H9 (cell line): Measurements from ENCODE around the gene DNAJC11. TPM values are rescaled to one million over a fixed set of nuclear protein-coding genes. Genes with fewer than 3 reads are reported as not detected.

Source experiments
- DNase-seq: peaks from one replicate; pipeline ENCODE4 v3.0.0-alpha.2; 2017
- H2AFZ ChIP-seq: one replicate; pipeline ENCODE4 v1.6.1; 2013; ENCODE audit warnings: mild to moderate bottlenecking, low read length, control low read depth, moderate library complexity
- H2AK5ac ChIP-seq: 2 replicates; pipeline ENCODE4 v1.6.1; 2013; ENCODE audit warnings: low read length, control low read depth, mixed read lengths; ENCODE audit not compliant: insufficient read length
- H2BK120ac ChIP-seq: one replicate; pipeline ENCODE4 v1.6.1; 2013; ENCODE audit warnings: low read depth, mild to moderate bottlenecking, low read length, control low read depth, inconsistent platforms; ENCODE audit not compliant: poor library complexity, severe bottlenecking
- H2BK12ac ChIP-seq: 2 replicates; pipeline ENCODE4 v1.6.1; 2013; ENCODE audit warnings: low read length, control low read depth, mixed read lengths, low read depth; ENCODE audit not compliant: insufficient read length
- H2BK15ac ChIP-seq: 2 replicates; pipeline ENCODE4 v1.6.1; 2013; ENCODE audit warnings: low read depth, low read length, control low read depth
- H2BK20ac ChIP-seq: one replicate; pipeline ENCODE4 v1.6.1; 2013; ENCODE audit warnings: low read depth, mild to moderate bottlenecking, low read length, control low read depth, inconsistent platforms; ENCODE audit not compliant: poor library complexity, severe bottlenecking
- H2BK5ac ChIP-seq: 2 replicates; pipeline ENCODE4 v1.6.1; 2013; ENCODE audit warnings: low read length, control low read depth, mixed read lengths; ENCODE audit not compliant: insufficient read length
- H3K14ac ChIP-seq: 2 replicates; pipeline ENCODE4 v1.6.1; 2013; ENCODE audit warnings: low read length, control low read depth; ENCODE audit not compliant: insufficient read depth
- H3K18ac ChIP-seq: 2 replicates; pipeline ENCODE4 v1.6.1; 2013; ENCODE audit warnings: low read depth, mild to moderate bottlenecking, mixed read lengths, low read length, control low read depth; ENCODE audit not compliant: insufficient read length
- H3K23ac ChIP-seq: 2 replicates; pipeline ENCODE4 v1.6.1; 2013; ENCODE audit warnings: low read length, control low read depth, mixed read lengths, low read depth; ENCODE audit not compliant: insufficient read length
- H3K23me2 ChIP-seq: 2 replicates; pipeline ENCODE4 v1.6.1; 2013; ENCODE audit warnings: low read depth, mild to moderate bottlenecking, mixed read lengths, low read length, control low read depth; ENCODE audit not compliant: insufficient read length, poor library complexity, severe bottlenecking
- H3K27ac ChIP-seq: 2 replicates; pipeline ENCODE4 v1.5.1; 2013; ENCODE audit warnings: low read length, control low read depth, mixed read lengths, low read depth; ENCODE audit not compliant: insufficient read length
- H3K27me3 ChIP-seq: 2 replicates; pipeline ENCODE4 v1.6.1; 2013; ENCODE audit warnings: low read length, control low read depth, inconsistent platforms; ENCODE audit not compliant: insufficient read depth
- H3K4ac ChIP-seq: 2 replicates; pipeline ENCODE4 v1.6.1; 2013; ENCODE audit warnings: low read depth, mild to moderate bottlenecking, control low read depth, inconsistent platforms, low read length, moderate library complexity
- H3K4me1 ChIP-seq: 2 replicates; pipeline ENCODE4 v1.6.1; 2013; ENCODE audit warnings: low read length, control low read depth, inconsistent platforms; ENCODE audit not compliant: insufficient read depth
- H3K4me2 ChIP-seq: 2 replicates; pipeline ENCODE4 v1.6.1; 2013; ENCODE audit warnings: low read length, control low read depth, mixed read lengths; ENCODE audit not compliant: insufficient read length, insufficient read depth
- H3K56ac ChIP-seq: 2 replicates; pipeline ENCODE4 v1.6.1; 2013; ENCODE audit warnings: low read depth, mild to moderate bottlenecking, mixed read lengths, low read length, control low read depth; ENCODE audit not compliant: insufficient read length
- H3K79me1 ChIP-seq: 2 replicates; pipeline ENCODE4 v1.6.1; 2013; ENCODE audit warnings: low read depth, mild to moderate bottlenecking, moderate library complexity, low read length, control low read depth, inconsistent platforms; ENCODE audit not compliant: insufficient read depth, poor library complexity, severe bottlenecking
- H3K79me2 ChIP-seq: 2 replicates; pipeline ENCODE4 v1.6.1; 2013; ENCODE audit warnings: low read length, control low read depth, inconsistent platforms; ENCODE audit not compliant: insufficient read depth
- H3K9ac ChIP-seq: 2 replicates; pipeline ENCODE4 v1.6.1; 2013; ENCODE audit warnings: low read length, control low read depth, mixed read lengths; ENCODE audit not compliant: insufficient read length; ENCODE audit errors: extremely low read depth
- H3K9me3 ChIP-seq: one replicate; pipeline ENCODE4 v1.6.1; 2013; ENCODE audit warnings: low read depth, low read length, inconsistent platforms; ENCODE audit not compliant: control insufficient read depth
- H3T11ph ChIP-seq: one replicate; pipeline ENCODE4 v1.6.1; 2013; ENCODE audit warnings: mild to moderate bottlenecking, low read length, control low read depth, inconsistent platforms
- H4K20me1 ChIP-seq: one replicate; pipeline ENCODE4 v1.6.1; 2013; ENCODE audit not compliant: control insufficient read depth, insufficient read length, insufficient read depth
- H4K5ac ChIP-seq: 2 replicates; pipeline ENCODE4 v1.6.1; 2013; ENCODE audit warnings: low read depth, mild to moderate bottlenecking, mixed read lengths, low read length, control low read depth; ENCODE audit not compliant: insufficient read length
- H4K8ac ChIP-seq: replicated peaks from 2 replicates; pipeline ENCODE4 v1.6.1; 2013; ENCODE audit warnings: low read length, control low read depth, mixed read lengths, low read depth; ENCODE audit not compliant: insufficient read length
- H4K91ac ChIP-seq: 2 replicates; pipeline ENCODE4 v1.6.1; 2013; ENCODE audit warnings: low read depth, mild to moderate bottlenecking, moderate library complexity, mixed read lengths, low read length, control low read depth; ENCODE audit not compliant: insufficient read length
- H3K27ac Mint-ChIP-seq, 3 experiments: 2 replicates in 2 of 3; 3 replicates in 1 of 3; pipeline ENCODE4 v1.8.0; 2020 to 2021; ENCODE audit warnings: mixed read lengths in 3 of 3, mild to moderate bottlenecking in 1 of 3, moderate library complexity in 1 of 3
- H3K27me3 Mint-ChIP-seq: 2 replicates; pipeline ENCODE4 v1.8.0; 2021; ENCODE audit warnings: low read depth, mild to moderate bottlenecking, moderate library complexity, mixed read lengths
- H3K36me3 Mint-ChIP-seq, 3 experiments: 2 replicates in 2 of 3; 3 replicates in 1 of 3; pipeline ENCODE4 v1.8.0; 2020 to 2021; ENCODE audit warnings: low read depth in 3 of 3, mixed read lengths in 3 of 3; ENCODE audit not compliant: insufficient read depth in 1 of 3
- H3K4me1 Mint-ChIP-seq, 2 experiments: 2 replicates each; pipeline ENCODE4 v1.8.0; 2020; ENCODE audit warnings: mixed read lengths in 2 of 2
- H3K4me3 Mint-ChIP-seq, 2 experiments: 2 replicates in 1 of 2; 3 replicates in 1 of 2; pipeline ENCODE4 v1.8.0; 2020 to 2021; ENCODE audit warnings: mild to moderate bottlenecking in 2 of 2, mixed read lengths in 2 of 2, moderate library complexity in 1 of 2
- H3K9me3 Mint-ChIP-seq, 2 experiments: 2 replicates in 1 of 2; 3 replicates in 1 of 2; pipeline ENCODE4 v1.8.0; 2020; ENCODE audit warnings: mild to moderate bottlenecking in 2 of 2, mixed read lengths in 2 of 2, moderate library complexity in 1 of 2
- CTCF ChIP-seq: fragments of 200-600 bp; sonication (generic); conservative IDR thresholded peaks from 3 replicates; pipeline ENCODE4 v1.8.0; 2021; ENCODE audit warnings: antibody characterized with exemption, mild to moderate bottlenecking
- WGBS: extraction: QIAGEN DNeasy Blood & Tissue Kit; methylation state at CpG from one replicate; pipeline ENCODE4 v1.1.7; 2013; ENCODE audit warnings: missing lambda C conversion rate, low lambda C conversion rate, mixed read lengths; ENCODE audit not compliant: insufficient read length; ENCODE audit errors: extremely low coverage; 5-methylcytosine and 5-hydroxymethylcytosine counted together
- total RNA-seq: library from RNA; stranded (reverse); gene quantifications from 2 replicates; pipeline ENCODE4 v1.2.1, GENCODE V29; 2021

Gene DNAJC11
- total RNA-seq, 1 experiment from 2014 or later: 88.5 TPM

- Histone ChIP-seq H3K9me3 (no peaks in the 10 kb centered on the region), H3K4me1 (no peaks in the 10 kb centered on the region), H4K20me1 (no peaks in the 10 kb centered on the region), H3T11ph (no peak overlapping the region), H2BK15ac (no peak overlapping the region), H3K23me2 (no peaks in the 10 kb centered on the region), H2BK12ac (no peak overlapping the region), H3K27me3 (no peaks in the 10 kb centered on the region), H3K79me2 (no peaks in the 10 kb centered on the region), H3K14ac (no peak overlapping the region), H3K4ac (no peak overlapping the region), H2BK20ac (no peak overlapping the region), H2AFZ (no peak overlapping the region), H2BK120ac (no peak overlapping the region), H4K91ac (no peak overlapping the region), H4K5ac (no peak overlapping the region), H3K23ac (no peak overlapping the region), H3K18ac (no peak overlapping the region), H3K56ac (no peak overlapping the region), H2BK5ac (no peak overlapping the region), H3K27ac (no peak overlapping the region), H3K9ac (no peak overlapping the region), H3K79me1 (no peaks in the 10 kb centered on the region), H3K4me2 (no peak overlapping the region), H4K8ac (no peak overlapping the region), H2AK5ac (no peak overlapping the region)
- WGBS: no CpG with 5 or more reads among the region's 23 CpGs
- H3K4me3 Mint-ChIP-seq: no peak overlapping the region
- no peaks in the 10 kb centered on the region for H3K9me3 Mint-ChIP-seq
- no peaks in the 10 kb centered on the region for H3K27me3 Mint-ChIP-seq
- H3K36me3 Mint-ChIP-seq: peaks cover 26 to 52% (median 48%) of the 10 kb centered on the region in 3 experiments; a peak in 6 of 7 replicates
- no peak for DNase-seq
- no peak for TF ChIP-seq CTCF
- H3K4me1 Mint-ChIP-seq: no peaks in the 10 kb centered on the region
- H3K27ac Mint-ChIP-seq: peak overlapping the region in 2 of 3 experiments; percentile 16 to 60; a peak in 4 of 7 replicates
Observed at GRCh38 chr1:6653436-6654290, 48.0 kb downstream of the DNAJC11 start.
